Heart right ventricle (tissue), 16 donors: Measurements from ENCODE around the gene HAO1. TPM values are rescaled to one million over a fixed set of nuclear protein-coding genes. Genes with fewer than 3 reads are reported as not detected.

ENCODE experiments used
- ATAC-seq, 8 donors: fragments of 200-7000 bp; cut with Tn5 transposase; one replicate each; pipeline ENCODE4 v1.9.1; 2020; ENCODE audit warnings: mild to moderate bottlenecking in 8 of 8, moderate library complexity in 8 of 8, moderate number of reproducible peaks in 1 of 8
- DNase-seq, 2 donors: peaks; one replicate each; pipeline ENCODE4 v3.0.0-alpha.2; 2020
- H3K27ac ChIP-seq, 10 donors: fragments of 200-600 bp; sonication (generic) in 2 of 10; one replicate each; pipeline versions ENCODE4 v1.5.0 to v1.8.0; 2020 to 2022; ENCODE audit warnings: mild to moderate bottlenecking in 3 of 10
- H3K27me3 ChIP-seq, 7 donors: fragments of 200-600 bp; one replicate each; pipeline ENCODE4 v1.8.0; 2021 to 2022; ENCODE audit warnings: mild to moderate bottlenecking in 2 of 7
- H3K36me3 ChIP-seq, 9 donors: fragments of 200-600 bp; sonication (generic) in 1 of 9; one replicate each; pipeline versions ENCODE4 v1.5.0 to v1.8.0; 2020 to 2022; ENCODE audit warnings: mild to moderate bottlenecking in 2 of 9
- H3K4me1 ChIP-seq, 9 donors: fragments of 200-600 bp; sonication (generic) in 1 of 9; one replicate each; pipeline versions ENCODE4 v1.5.0 to v1.8.0; 2020 to 2022; ENCODE audit warnings: mild to moderate bottlenecking in 4 of 9
- H3K4me3 ChIP-seq, 10 donors: fragments of 200-600 bp; sonication (generic) in 2 of 10; one replicate each; pipeline versions ENCODE4 v1.5.0 to v1.8.0; 2020 to 2022; ENCODE audit warnings: mild to moderate bottlenecking in 7 of 10, moderate library complexity in 2 of 10
- H3K9me3 ChIP-seq, 11 donors: fragments of 200-600 bp in 10 of 11; sonication (generic) in 2 of 11; one replicate each; pipeline versions ENCODE4 v1.5.0 to v1.8.0; 2013 to 2022; ENCODE audit warnings: mild to moderate bottlenecking in 2 of 11, control low read depth in 1 of 11, moderate library complexity in 1 of 11
- CTCF ChIP-seq, 9 donors: fragments of 200-600 bp; sonication (generic) in 2 of 9; IDR thresholded peaks; one replicate each; pipeline versions ENCODE4 v1.5.0 to v1.8.0; 2021 to 2022; ENCODE audit warnings: antibody characterized with exemption in 9 of 9, mild to moderate bottlenecking in 5 of 9, moderate library complexity in 1 of 9
- WGBS, 2 donors: extraction: QIAGEN DNeasy Blood & Tissue Kit; methylation state at CpG; one replicate each; pipeline ENCODE4 v1.1.7; 2013; ENCODE audit warnings: inconsistent platforms in 1 of 2; 5-methylcytosine and 5-hydroxymethylcytosine counted together
- intact Hi-C, 10 donors: fragments of 100-400 bp; cut with DNase I; formaldehyde crosslinking; loops; one replicate each; pipeline versions ENCODE4 v1.11.1 to v1.14.2; 2022
- polyA plus RNA-seq, 2 donors: library from polyadenylated mRNA; stranded (reverse); fragments of 200-250 nt; gene quantifications; one replicate each; pipeline ENCODE4 v1.2.3, GENCODE V29; 2013
- total RNA-seq, 10 donors: library from RNA; stranded (reverse); fragmentation: NEBNext Ultra II Directional in 3 of 10; extraction: Animal tissue kit (Norgen Biotek cat#: 25700) in 3 of 10; gene quantifications; one replicate each; pipeline versions ENCODE4 v1.2.1 to v1.2.4, GENCODE V29; 2021 to 2023
- donor health status: Arrhythmogenic right ventricular cardiomyopathy.
- donor health status: ischemic (EF 13 %, LVEDD 7.1; RV severe dilation, severe dysfunction).
- donor health status: healthy with polysubstance abuse.
- donor health status: DM: no; HTN: yes; CAD: no.
- donor health status: DM: no; HTN: no; CAD: no.
- donor health status: ischemic (EF 25% LVEDD 6.9; RV normal size, moderate dysfunction).
- donor health status: ischemic (EF 25% LVEDD 5.7; RV mildly dilated, moderate dysfunction).
- donor health status: healthy.
- donor health status: DM: yes; HTN: yes; CAD: no.
- donor health status: Ischemic cardiomyopathy.
- donor health status: ischemic (EF 35%, LVEDD 5.7; RV mildly dilated, moderate dysfunction).
- donor health status: nonischemic (EF 11% LVEDD 7.7; RV severe dilation, severe dysfunction).
- donor health status: DM: yes; HTN: yes; CAD: no.
- donor health status: PGD.
- donor health status: ischemic (EF 29% LVEDD 5.4; RV normal size, mild dysfunction).
- donor health status: nonischemic (EF 23%, LVEDD 6.1; RV moderate dilation, normal function).

HAO1 gene
- total and polyA plus RNA-seq, 12 donors: not detected

DNA sequence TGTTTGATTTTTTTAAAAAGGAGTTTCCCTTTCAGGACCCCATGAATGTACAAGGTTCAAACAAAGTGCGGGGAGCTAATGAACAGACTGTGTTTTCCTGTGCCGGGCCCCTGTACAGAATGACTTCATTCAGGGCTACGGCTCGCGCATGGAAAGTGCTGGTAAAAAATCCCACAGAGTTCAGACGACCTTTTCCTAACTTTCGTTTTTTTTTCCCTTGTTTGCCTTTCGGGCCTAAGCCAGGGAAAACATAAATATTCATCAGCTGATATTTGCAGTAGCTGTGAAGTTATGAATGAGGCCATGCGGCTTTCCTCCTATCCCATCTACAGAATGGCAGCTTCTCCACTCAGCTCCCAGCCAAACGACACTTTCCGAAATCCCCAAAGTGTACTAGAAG is 74.0 kb downstream of the HAO1 start:
- peak overlapping the region in 1 of 10 donors; percentile 18 for H3K4me3 ChIP-seq
- no peak for DNase-seq
- intact Hi-C loops: loop anchor here in 3 of 10 donors (10.0 kb wide), 4 partner anchors 761 to 1101 kb away; partner anchors contain the start of gene BMP2 (in 1 of the 3)
- no peak for TF ChIP-seq CTCF (IDR thresholded peaks at IDR 0.05)
- H3K27ac ChIP-seq: peak overlapping the region in 1 of 10 donors; percentile 38
- H3K36me3 ChIP-seq: no peaks in the 10 kb centered on the region
- no peaks in the 10 kb centered on the region for H3K27me3 ChIP-seq
- 32 to 56% methylated on average over 11 of the region's 11 CpGs for WGBS, 2 donors
- peak in 1 of 8 donors; percentile 61 for ATAC-seq
- no peaks in the 10 kb centered on the region for H3K4me1 ChIP-seq
- peaks cover 0 to 12% (median 0%) of the 10 kb centered on the region in 11 donors for H3K9me3 ChIP-seq

- H3K27me3 ChIP-seq: no peaks in the 10 kb centered on the region
- peak in 1 of 2 donors; percentile 46 for DNase-seq
- no peak overlapping the region for H3K4me3 ChIP-seq
- peaks cover 0 to 16% (median 4%) of the 10 kb centered on the region in 9 donors for H3K4me1 ChIP-seq
- no peak overlapping the region for H3K27ac ChIP-seq
- ATAC-seq: peak in 7 of 8 donors; percentile 51 to 88 (median 67)
- H3K36me3 ChIP-seq: no peaks in the 10 kb centered on the region
- H3K9me3 ChIP-seq: no peaks in the 10 kb centered on the region
- intact Hi-C loops: loop anchor here in 5 of 10 donors (2.0 to 10.0 kb wide), 6 partner anchors 232 to 1717 kb away; no protein-coding TSS in a partner anchor
- TF ChIP-seq CTCF (IDR thresholded peaks at IDR 0.05): peak; percentile 19 to 71 (median 54)
- WGBS, 2 donors: 8 to 16% methylated on average over 3 of the region's 3 CpGs
Measured at GRCh38 chr20:7859356-7859802, 80.9 kb downstream of the HAO1 start.

GRCh38 chr20:7858734-7859250 is 81.5 kb downstream of the HAO1 start:
- intact Hi-C loops: loop anchor here in 5 of 10 donors (2.0 to 10.0 kb wide), 6 partner anchors 231 to 1716 kb away; no protein-coding TSS in a partner anchor
- TF ChIP-seq CTCF (IDR thresholded peaks at IDR 0.05): no peak
- Histone ChIP-seq H3K27ac (peak overlapping the region in 1 of 10 donors; percentile 8), H3K9me3 (no peaks in the 10 kb centered on the region), H3K27me3 (no peaks in the 10 kb centered on the region), H3K4me3 (no peak overlapping the region), H3K4me1 (peaks cover 0 to 16% (median 4%) of the 10 kb centered on the region in 9 donors), H3K36me3 (no peaks in the 10 kb centered on the region)
- DNase-seq: no peak
- peak in 1 of 8 donors; percentile 34 for ATAC-seq
- WGBS, 2 donors: 46 to 53% methylated on average over 4 of the region's 4 CpGs

DNA sequence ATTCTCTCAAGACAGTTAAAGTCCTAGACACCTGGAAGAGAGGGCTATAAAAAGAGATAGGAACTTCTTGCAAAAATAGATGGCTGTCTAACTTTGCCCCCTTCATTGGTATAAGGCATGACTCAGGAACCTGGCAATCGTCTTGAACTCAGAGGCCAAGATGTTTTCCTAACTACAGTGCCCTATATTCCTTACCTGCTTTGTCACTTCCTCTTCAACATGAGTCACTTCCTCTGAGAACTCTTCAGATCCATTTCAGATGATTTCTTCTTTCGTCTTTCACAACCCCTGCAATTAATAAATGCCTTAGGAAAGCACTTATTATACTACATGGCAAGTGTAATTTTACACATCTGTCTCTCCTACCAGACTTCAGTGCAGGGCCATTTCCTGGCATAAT is 83.5 kb downstream of the HAO1 start:
- H3K4me3 ChIP-seq: no peak overlapping the region
- no peak for TF ChIP-seq CTCF (IDR thresholded peaks at IDR 0.05)
- H3K4me1 ChIP-seq: peaks cover 0 to 16% (median 4%) of the 10 kb centered on the region in 9 donors
- H3K27me3 ChIP-seq: no peaks in the 10 kb centered on the region
- ATAC-seq (peak in 1 of 8 donors; percentile 22), DNase-seq (no peak)
- H3K9me3 ChIP-seq: no peaks in the 10 kb centered on the region
- WGBS, 2 donors: 29 to 34% methylated on average over 2 of the region's 2 CpGs
- no peak overlapping the region for H3K27ac ChIP-seq
- intact Hi-C loops: loop anchor here in 4 of 10 donors (5.0 to 10.0 kb wide), 5 partner anchors 229 to 1714 kb away; no protein-coding TSS in a partner anchor
- no peaks in the 10 kb centered on the region for H3K36me3 ChIP-seq
